GM06990 (cell line): ENCODE data around the gene SPON2.

Source experiments
- DNase-seq: peaks from one replicate; pipeline ENCODE4 v3.0.0-alpha.2; 2011; ENCODE audit not compliant: insufficient read length; ENCODE audit errors: extremely low read depth
- H3K27me3 ChIP-seq: replicated peaks from 2 replicates; pipeline ENCODE4 v1.6.0; 2011; ENCODE audit warnings: low read length; ENCODE audit not compliant: control insufficient read depth, insufficient read depth
- H3K36me3 ChIP-seq: 2 replicates; pipeline ENCODE4 v1.5.1; 2011; ENCODE audit warnings: low read length; ENCODE audit not compliant: control insufficient read depth, insufficient read depth
- H3K4me3 ChIP-seq: replicated peaks from 2 replicates; pipeline ENCODE4 v1.5.1; 2011; ENCODE audit warnings: low read depth, mild to moderate bottlenecking, control low read depth, low read length
- CTCF ChIP-seq: IDR thresholded peaks from 2 replicates; pipeline ENCODE4 v1.5.1; 2011; ENCODE audit warnings: low read length, control low read depth, mild to moderate bottlenecking, inconsistent platforms; ENCODE audit not compliant: insufficient read depth, poor library complexity, severe bottlenecking

Gene SPON2

GRCh38 chr4:1198098-1198844 is 25.9 kb upstream of the SPON2 start:
- no peak for TF ChIP-seq CTCF
- no peak for DNase-seq
- Histone ChIP-seq H3K27me3 (no peaks in the 10 kb centered on the region), H3K4me3 (no peak overlapping the region), H3K36me3 (peaks cover 5% of the 10 kb centered on the region)

DNA sequence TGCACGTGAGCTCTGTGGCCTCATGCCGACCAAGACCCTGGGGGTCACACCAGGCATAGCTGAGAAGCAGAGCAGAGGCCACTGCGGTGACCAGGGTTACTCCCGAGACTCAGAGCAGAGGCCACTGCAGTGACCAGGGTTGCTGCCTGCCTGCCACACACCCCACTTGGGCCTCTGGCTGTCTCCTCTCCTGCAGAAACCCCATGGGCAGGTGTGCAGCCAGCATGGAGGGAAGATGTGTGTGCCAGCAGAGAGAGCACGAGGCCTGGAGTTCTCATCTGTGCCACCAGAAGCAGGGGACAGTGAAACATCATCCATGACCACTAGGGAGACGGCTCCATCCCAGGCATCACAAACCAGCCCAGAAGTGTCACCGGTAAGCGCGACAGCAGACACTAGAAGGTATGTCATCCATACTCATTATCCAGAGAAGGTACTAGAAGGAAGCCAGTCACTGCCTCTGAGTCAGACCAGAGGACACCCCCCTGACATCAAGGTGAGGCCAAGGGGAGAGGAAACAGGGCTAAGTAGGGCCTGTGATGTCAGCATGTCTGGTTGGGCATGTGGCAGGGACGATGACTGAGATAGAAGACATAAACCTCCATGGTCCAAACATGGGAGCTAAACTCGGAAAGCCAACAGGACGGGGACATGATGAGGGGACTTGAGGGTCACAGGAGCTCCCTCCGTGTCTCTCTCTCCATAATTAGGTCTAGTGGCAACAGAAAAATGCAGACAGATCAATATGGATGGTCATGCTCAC is 24.2 kb upstream of the SPON2 start:
- no peak for DNase-seq
- H3K4me3 ChIP-seq, result no peak overlapping the region
- no peaks in the 10 kb centered on the region for H3K27me3 ChIP-seq
- peaks cover 5% of the 10 kb centered on the region for H3K36me3 ChIP-seq
- no peak for TF ChIP-seq CTCF

- H3K4me3 ChIP-seq, result no peak overlapping the region
- TF ChIP-seq CTCF, result no peak
- no peak for DNase-seq
- H3K27me3 ChIP-seq, result no peaks in the 10 kb centered on the region
- H3K36me3 ChIP-seq, result peaks cover 5% of the 10 kb centered on the region
Observed at GRCh38 chr4:1195891-1196401, 23.6 kb upstream of the SPON2 start.

DNA sequence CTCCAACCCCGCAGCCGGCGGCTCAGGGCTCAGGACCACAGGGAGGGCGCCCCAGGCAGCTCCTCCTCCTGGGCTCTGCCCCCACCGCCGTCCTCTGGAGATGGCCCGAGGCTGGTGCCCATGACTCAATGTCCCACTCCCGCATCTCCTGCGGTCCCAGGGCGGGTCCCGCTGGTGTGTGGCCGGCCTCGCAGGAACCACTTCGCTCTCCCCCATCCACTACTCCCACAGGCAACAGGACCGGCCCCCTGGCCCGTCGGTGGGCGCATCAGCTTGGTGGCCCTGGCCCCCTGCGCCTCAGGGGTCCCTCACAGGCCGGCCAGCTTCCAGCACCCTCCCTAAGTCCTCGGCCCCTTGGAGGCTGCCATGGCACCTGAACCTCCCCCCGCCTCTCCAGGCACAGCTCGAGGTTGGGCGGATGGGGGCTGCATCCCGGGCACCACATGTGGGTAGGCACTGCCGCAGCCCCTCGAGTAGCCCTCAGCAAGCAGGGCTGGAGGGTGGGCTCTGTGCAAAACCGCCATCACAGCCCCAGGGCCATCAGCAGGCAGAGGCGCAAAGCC is 22.8 kb upstream of the SPON2 start:
- TF ChIP-seq CTCF, result no peak
- no peak overlapping the region for H3K4me3 ChIP-seq
- DNase-seq, result no peak
- H3K36me3 ChIP-seq, result peaks cover 5% of the 10 kb centered on the region
- H3K27me3 ChIP-seq, result no peaks in the 10 kb centered on the region

DNA sequence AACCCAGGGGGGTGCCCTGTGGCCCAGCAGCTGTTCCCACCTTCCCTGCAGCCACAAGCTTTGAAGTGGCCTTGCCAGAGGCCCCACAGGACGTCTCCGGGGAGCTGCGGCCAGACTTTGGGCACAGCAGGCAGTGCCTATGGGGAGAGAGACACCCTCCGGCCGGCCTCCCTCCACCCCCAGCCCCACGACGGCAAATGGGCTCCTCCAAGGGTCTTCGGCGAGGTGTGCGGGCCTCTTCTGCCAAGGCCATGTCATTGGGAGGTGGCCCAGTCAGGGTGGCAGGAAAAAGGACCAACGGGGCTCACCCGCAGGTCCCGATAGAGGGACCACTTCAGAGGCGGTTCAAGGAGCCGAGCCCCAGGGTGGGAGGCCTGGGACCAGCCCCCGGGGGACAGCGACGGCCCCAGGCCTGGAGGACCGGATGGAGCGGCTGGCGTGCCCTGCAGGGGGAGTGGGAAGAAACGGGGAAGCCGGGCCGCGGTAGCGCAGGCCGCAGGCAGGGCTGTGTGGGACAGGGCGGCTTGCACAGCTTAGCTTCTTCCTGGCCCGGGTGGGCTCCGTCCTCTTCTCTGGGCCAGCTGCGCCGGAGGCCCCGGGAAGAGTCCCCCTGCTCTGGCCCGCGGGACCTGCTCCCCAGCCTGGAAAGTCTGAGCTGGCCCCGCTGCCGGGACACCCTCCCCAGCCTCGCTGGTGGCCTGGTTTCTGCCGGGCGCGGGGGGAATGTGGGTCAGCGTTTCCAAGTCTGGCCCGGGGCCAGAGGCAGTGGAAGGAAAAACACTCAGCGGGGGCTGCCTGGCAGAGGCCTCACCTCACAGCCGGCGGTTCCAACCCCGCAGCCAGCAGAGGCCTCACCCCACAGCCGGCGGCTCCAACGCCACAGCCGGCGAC is 21.9 kb upstream of the SPON2 start:
- Histone ChIP-seq H3K27me3 (no peaks in the 10 kb centered on the region), H3K36me3 (peaks cover 5% of the 10 kb centered on the region), H3K4me3 (no peak overlapping the region)
- no peak for DNase-seq
- TF ChIP-seq CTCF, result no peak
